ENCODE data around the gene CCL28. TPM values are rescaled to one million over a fixed set of nuclear protein-coding genes. Genes with fewer than 3 reads are reported as not detected.

Gene CCL28, protein sequence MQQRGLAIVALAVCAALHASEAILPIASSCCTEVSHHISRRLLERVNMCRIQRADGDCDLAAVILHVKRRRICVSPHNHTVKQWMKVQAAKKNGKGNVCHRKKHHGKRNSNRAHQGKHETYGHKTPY
- total RNA-seq = 1.3 and 1.7 TPM in 2 replicates

DNA sequence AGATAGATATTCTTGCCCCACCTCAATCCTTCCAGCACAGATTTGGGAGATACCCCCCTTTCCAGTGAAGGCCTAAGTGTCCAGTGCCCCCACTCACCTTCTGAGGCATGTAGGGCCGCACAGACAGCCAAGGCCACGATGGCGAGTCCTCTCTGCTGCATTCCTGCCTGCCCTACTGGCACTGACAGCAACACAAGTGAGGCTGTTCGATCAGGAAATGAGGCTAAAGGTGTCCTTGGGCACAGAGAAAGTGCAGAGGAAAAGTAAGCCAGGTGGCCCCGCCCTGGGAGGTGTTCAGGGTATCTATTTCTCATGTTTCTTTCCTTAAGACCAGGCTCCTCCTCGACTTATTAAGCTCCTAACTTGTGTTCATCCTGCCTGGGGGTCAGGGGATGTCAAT, at the start of gene CCL28:
CCL28 (minus strand) TSS at position 236 of the 400 bp plus-strand sequence; CDS start at position 161, 75 bp downstream.

Other genes starting within 250 kb of the CCL28 start
- 0.08 TPM in 1 of 2 replicates, not detected in the other for gene NIM1K, start 220.2 kb downstream of the CCL28 start, total RNA-seq
- 207 and 212 TPM in 2 replicates for gene HMGCS1, start 99.0 kb downstream of the CCL28 start, total RNA-seq
- gene TMEM267, start 71.5 kb upstream of the CCL28 start, total RNA-seq = 8.2 and 17.3 TPM in 2 replicates
- 4.3 and 7.7 TPM in 2 replicates for gene C5orf34, start 102.8 kb upstream of the CCL28 start, total RNA-seq
- gene PAIP1, start 144.7 kb upstream of the CCL28 start, total RNA-seq = 62.9 and 76.7 TPM in 2 replicates
- 21.3 and 28.2 TPM in 2 replicates for gene NNT, start 190.8 kb upstream of the CCL28 start, total RNA-seq

Measured in hair follicular keratinocyte (primary cell).